Neural cell (in vitro differentiated cells): ENCODE results near the gene APEX1. TPM values are rescaled to one million over a fixed set of nuclear protein-coding genes. Genes with fewer than 3 reads are reported as not detected.
"Not testable (repeated sequence)": the region's sequence is repeated elsewhere in the genome, so short reads cannot be mapped to it uniquely, and the experiment has no call there.

Experiments
- H2AFZ ChIP-seq: fragments of 200-600, 300-800 bp; sonication (generic), shearing (Covaris generic); 2 replicates; pipeline ENCODE4 v1.6.0; 2014; ENCODE audit warnings: low read depth, mild to moderate bottlenecking, antibody characterized with exemption, low read length, moderate library complexity
- H3F3A ChIP-seq: fragments of 200-600 bp; shearing (Covaris generic); 2 replicates; pipeline ENCODE4 v1.6.1; 2016; ENCODE audit warnings: mild to moderate bottlenecking, moderate library complexity, mixed read lengths, antibody characterized with exemption, low read length; ENCODE audit not compliant: insufficient read depth, poor library complexity, severe bottlenecking
- H3K27ac ChIP-seq: fragments of 200-600, 300-800 bp; sonication (generic), shearing (Covaris generic); 2 replicates; pipeline ENCODE4 v1.5.1; 2014; ENCODE audit warnings: mild to moderate bottlenecking, low read length, moderate library complexity
- H3K27me3 ChIP-seq: fragments of 300-800, 200-600 bp; sonication (generic), shearing (Covaris generic); 2 replicates; pipeline ENCODE4 v1.6.0; 2014; ENCODE audit warnings: mild to moderate bottlenecking, low read depth, low read length, moderate library complexity; ENCODE audit not compliant: insufficient read depth
- H3K36me3 ChIP-seq: fragments of 300-800, 200-600 bp; sonication (generic), shearing (Covaris generic); 2 replicates; pipeline ENCODE4 v1.5.1; 2014; ENCODE audit warnings: mild to moderate bottlenecking, antibody characterized with exemption, low read length, moderate library complexity; ENCODE audit not compliant: insufficient read depth
- H3K4me2 ChIP-seq: fragments of 300-800, 200-600 bp; sonication (generic), shearing (Covaris generic); 2 replicates; pipeline ENCODE4 v1.6.0; 2014; ENCODE audit warnings: mild to moderate bottlenecking, low read length
- H3K4me3 ChIP-seq: fragments of 300-800, 200-600 bp; sonication (generic), shearing (Covaris generic); 2 replicates; pipeline ENCODE4 v1.5.1; 2014; ENCODE audit warnings: mild to moderate bottlenecking, low read length, moderate library complexity
- H3K79me2 ChIP-seq: fragments of 200-600 bp; shearing (Covaris generic); replicated peaks from 2 replicates; pipeline ENCODE4 v1.6.0; 2014; ENCODE audit warnings: mild to moderate bottlenecking, low read length, moderate library complexity; ENCODE audit not compliant: insufficient read depth
- H3K9ac ChIP-seq: fragments of 300-800, 200-600 bp; sonication (generic), shearing (Covaris generic); 2 replicates; pipeline ENCODE4 v1.6.1; 2016; ENCODE audit warnings: mild to moderate bottlenecking, low read length, mixed read lengths
- H3K9me2 ChIP-seq: fragments of 200-600 bp; shearing (Covaris generic); 2 replicates; pipeline ENCODE4 v1.6.1; 2016; ENCODE audit warnings: mild to moderate bottlenecking, low read length, mixed read lengths; ENCODE audit not compliant: insufficient read depth
- H3K9me3 ChIP-seq: fragments of 200-600, 300-800 bp; sonication (generic), shearing (Covaris generic); 2 replicates; pipeline ENCODE4 v1.6.1; 2016; ENCODE audit warnings: mild to moderate bottlenecking, mixed run types, low read length, moderate library complexity, mixed read lengths
- H4K20me1 ChIP-seq: fragments of 200-600 bp; shearing (Covaris generic); 2 replicates; pipeline ENCODE4 v1.6.1; 2016; ENCODE audit warnings: mild to moderate bottlenecking, mixed run types; ENCODE audit not compliant: insufficient read depth
- EP300 ChIP-seq: fragments of 450-650 bp; conservative IDR thresholded peaks from 2 replicates; pipeline ENCODE4 v1.6.1; 2014; ENCODE audit warnings: antibody characterized with exemption, mild to moderate bottlenecking, moderate library complexity; ENCODE audit not compliant: poor library complexity, severe bottlenecking
- EZH2 ChIP-seq: fragments of 200-600, 300-800 bp; shearing (Covaris generic), sonication (generic); IDR thresholded peaks from 2 replicates; pipeline ENCODE4 v1.6.1; 2014; ENCODE audit warnings: antibody characterized with exemption, low read length, borderline replicate concordance, mild to moderate bottlenecking; ENCODE audit not compliant: insufficient read depth, poor library complexity, severe bottlenecking
- MXI1 ChIP-seq: fragments of 450-650 bp; conservative IDR thresholded peaks from 2 replicates; pipeline ENCODE4 v1.6.1; 2014; ENCODE audit warnings: antibody characterized with exemption, mild to moderate bottlenecking; ENCODE audit not compliant: poor library complexity, severe bottlenecking
- POLR2AphosphoS5 ChIP-seq: IDR thresholded peaks from 2 replicates; pipeline ENCODE4 v1.6.1; 2012
- RAD21 ChIP-seq: fragments of 450-650 bp; conservative IDR thresholded peaks from 2 replicates; pipeline ENCODE4 v1.6.1; 2014; ENCODE audit warnings: antibody characterized with exemption, mild to moderate bottlenecking, moderate library complexity
- SMC3 ChIP-seq: fragments of 450-650 bp; conservative IDR thresholded peaks from 2 replicates; pipeline ENCODE4 v1.6.1; 2014; ENCODE audit warnings: antibody characterized with exemption, mild to moderate bottlenecking, moderate library complexity; ENCODE audit not compliant: poor library complexity
- TAF1 ChIP-seq: IDR thresholded peaks from 2 replicates; pipeline ENCODE4 v1.6.1; 2012; ENCODE audit warnings: low read depth
- polyA plus RNA-seq: library from polyadenylated mRNA; depleted of rRNA; stranded (reverse); fragments of >200 nt; gene quantifications from 2 replicates; pipeline ENCODE4 v1.2.3, GENCODE V29; 2014
- TF ChIP-seq, protein P1 (sequence below): fragments of 450-650 bp; IDR thresholded peaks from 2 replicates; pipeline ENCODE4 v1.5.1; 2014; ENCODE audit warnings: antibody characterized with exemption, mild to moderate bottlenecking, moderate library complexity; ENCODE audit not compliant: poor library complexity, severe bottlenecking
- TF ChIP-seq, protein P2 (sequence below): IDR thresholded peaks from 2 replicates; pipeline ENCODE4 v1.6.1; 2012; ENCODE audit warnings: borderline replicate concordance

The APEX1 gene
- polyA plus RNA-seq, 1 donor from 2014 or later, result 44.5 TPM

- no peak overlapping the region for H3K4me3 ChIP-seq
- H3K27ac ChIP-seq, result no peak overlapping the region
- H3K9me3 ChIP-seq, result peaks cover 4% of the 10 kb centered on the region
- H3K27me3 ChIP-seq, result no peaks in the 10 kb centered on the region
- no peaks in the 10 kb centered on the region for H3K9me2 ChIP-seq
- H3K4me2 ChIP-seq, result no peak overlapping the region
- H3K36me3 ChIP-seq, result peaks cover 28% of the 10 kb centered on the region
- no peaks in the 10 kb centered on the region for H3F3A ChIP-seq
- no peak overlapping the region for H3K9ac ChIP-seq
- no peaks in the 10 kb centered on the region for H4K20me1 ChIP-seq
- TF ChIP-seq POLR2AphosphoS5 (no peak), RAD21 (no peak), EP300 (no peak), TAF1 (no peak), EZH2 (no peak), MXI1 (no peak), SMC3 (no peak)
- TF ChIP-seq, protein P1, sequence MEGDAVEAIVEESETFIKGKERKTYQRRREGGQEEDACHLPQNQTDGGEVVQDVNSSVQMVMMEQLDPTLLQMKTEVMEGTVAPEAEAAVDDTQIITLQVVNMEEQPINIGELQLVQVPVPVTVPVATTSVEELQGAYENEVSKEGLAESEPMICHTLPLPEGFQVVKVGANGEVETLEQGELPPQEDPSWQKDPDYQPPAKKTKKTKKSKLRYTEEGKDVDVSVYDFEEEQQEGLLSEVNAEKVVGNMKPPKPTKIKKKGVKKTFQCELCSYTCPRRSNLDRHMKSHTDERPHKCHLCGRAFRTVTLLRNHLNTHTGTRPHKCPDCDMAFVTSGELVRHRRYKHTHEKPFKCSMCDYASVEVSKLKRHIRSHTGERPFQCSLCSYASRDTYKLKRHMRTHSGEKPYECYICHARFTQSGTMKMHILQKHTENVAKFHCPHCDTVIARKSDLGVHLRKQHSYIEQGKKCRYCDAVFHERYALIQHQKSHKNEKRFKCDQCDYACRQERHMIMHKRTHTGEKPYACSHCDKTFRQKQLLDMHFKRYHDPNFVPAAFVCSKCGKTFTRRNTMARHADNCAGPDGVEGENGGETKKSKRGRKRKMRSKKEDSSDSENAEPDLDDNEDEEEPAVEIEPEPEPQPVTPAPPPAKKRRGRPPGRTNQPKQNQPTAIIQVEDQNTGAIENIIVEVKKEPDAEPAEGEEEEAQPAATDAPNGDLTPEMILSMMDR, result no peak
- TF ChIP-seq, protein P2, sequence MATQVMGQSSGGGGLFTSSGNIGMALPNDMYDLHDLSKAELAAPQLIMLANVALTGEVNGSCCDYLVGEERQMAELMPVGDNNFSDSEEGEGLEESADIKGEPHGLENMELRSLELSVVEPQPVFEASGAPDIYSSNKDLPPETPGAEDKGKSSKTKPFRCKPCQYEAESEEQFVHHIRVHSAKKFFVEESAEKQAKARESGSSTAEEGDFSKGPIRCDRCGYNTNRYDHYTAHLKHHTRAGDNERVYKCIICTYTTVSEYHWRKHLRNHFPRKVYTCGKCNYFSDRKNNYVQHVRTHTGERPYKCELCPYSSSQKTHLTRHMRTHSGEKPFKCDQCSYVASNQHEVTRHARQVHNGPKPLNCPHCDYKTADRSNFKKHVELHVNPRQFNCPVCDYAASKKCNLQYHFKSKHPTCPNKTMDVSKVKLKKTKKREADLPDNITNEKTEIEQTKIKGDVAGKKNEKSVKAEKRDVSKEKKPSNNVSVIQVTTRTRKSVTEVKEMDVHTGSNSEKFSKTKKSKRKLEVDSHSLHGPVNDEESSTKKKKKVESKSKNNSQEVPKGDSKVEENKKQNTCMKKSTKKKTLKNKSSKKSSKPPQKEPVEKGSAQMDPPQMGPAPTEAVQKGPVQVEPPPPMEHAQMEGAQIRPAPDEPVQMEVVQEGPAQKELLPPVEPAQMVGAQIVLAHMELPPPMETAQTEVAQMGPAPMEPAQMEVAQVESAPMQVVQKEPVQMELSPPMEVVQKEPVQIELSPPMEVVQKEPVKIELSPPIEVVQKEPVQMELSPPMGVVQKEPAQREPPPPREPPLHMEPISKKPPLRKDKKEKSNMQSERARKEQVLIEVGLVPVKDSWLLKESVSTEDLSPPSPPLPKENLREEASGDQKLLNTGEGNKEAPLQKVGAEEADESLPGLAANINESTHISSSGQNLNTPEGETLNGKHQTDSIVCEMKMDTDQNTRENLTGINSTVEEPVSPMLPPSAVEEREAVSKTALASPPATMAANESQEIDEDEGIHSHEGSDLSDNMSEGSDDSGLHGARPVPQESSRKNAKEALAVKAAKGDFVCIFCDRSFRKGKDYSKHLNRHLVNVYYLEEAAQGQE, result no peak
- no peak overlapping the region for H2AFZ ChIP-seq
- no peaks in the 10 kb centered on the region for H3K79me2 ChIP-seq
Observed at GRCh38 chr14:20446889-20447288, 8.1 kb upstream of the APEX1 start.

DNA sequence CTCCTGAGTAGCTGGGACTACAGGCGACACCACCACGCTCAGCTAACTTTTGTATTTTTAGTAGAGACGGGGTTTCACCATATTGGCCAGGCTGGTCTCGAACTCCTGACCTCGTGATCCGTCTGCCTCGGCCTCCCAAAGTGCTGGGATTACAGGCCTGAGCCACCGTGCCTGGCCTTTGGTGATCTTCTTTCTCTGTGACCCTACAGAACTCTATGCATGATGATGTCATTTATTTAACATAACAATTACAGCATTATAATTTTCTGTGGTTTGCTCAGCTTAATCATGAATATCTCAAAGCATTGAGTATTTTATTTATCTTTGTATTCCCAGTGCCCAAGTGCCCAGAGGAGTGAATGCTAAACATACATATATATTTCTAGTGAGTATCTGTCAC is 2.2 kb upstream of the APEX1 start:
- not testable (repeated sequence) for H3K27ac ChIP-seq, H3K9ac ChIP-seq, H3K27me3 ChIP-seq, H2AFZ ChIP-seq, H3K4me3 ChIP-seq, H3K9me2 ChIP-seq, H3K9me3 ChIP-seq, H3F3A ChIP-seq, H4K20me1 ChIP-seq, H3K4me2 ChIP-seq
- Histone ChIP-seq H3K79me2 (peaks cover 30% of the 10 kb centered on the region), H3K36me3 (peaks cover 15% of the 10 kb centered on the region)
